Measurements from ENCODE around the gene CXCL10.

- TF ChIP-seq CTCF (IDR thresholded peaks at IDR 0.05 in 4 of 5, conservative IDR thresholded peaks at IDR 0.05 in 1 of 5) (no peak), POLR2A (IDR thresholded peaks at IDR 0.05) (no peak)
These were observed 32.1 kb upstream of the CXCL10 start for GRCh38 chr4:76055421-76055820.
